ENCODE measurements around the gene ZNF229. TPM values are rescaled to one million over a fixed set of nuclear protein-coding genes. Genes with fewer than 3 reads are reported as not detected.
"Not testable (repeated sequence)": the region's sequence is repeated elsewhere in the genome, so short reads cannot be mapped to it uniquely, and the experiment has no call there.

ZNF229 gene
- total RNA-seq, 4 donors from 2014 or later, result 4.1 to 7.2 (median 5.2) TPM

GRCh38 chr19:44455100-44455499, 6.8 kb upstream of the ZNF229 start:
- H3K4me1 ChIP-seq, result no peaks in the 10 kb centered on the region
- peaks cover 0 to 74% (median 44%) of the 10 kb centered on the region in 4 donors for H3K9me3 ChIP-seq
- WGBS, result 88% methylated on average over 4 of the region's 4 CpGs
- no peak overlapping the region for H3K27ac ChIP-seq (replicated peaks in 1 of 4)
- TF ChIP-seq, protein P1, sequence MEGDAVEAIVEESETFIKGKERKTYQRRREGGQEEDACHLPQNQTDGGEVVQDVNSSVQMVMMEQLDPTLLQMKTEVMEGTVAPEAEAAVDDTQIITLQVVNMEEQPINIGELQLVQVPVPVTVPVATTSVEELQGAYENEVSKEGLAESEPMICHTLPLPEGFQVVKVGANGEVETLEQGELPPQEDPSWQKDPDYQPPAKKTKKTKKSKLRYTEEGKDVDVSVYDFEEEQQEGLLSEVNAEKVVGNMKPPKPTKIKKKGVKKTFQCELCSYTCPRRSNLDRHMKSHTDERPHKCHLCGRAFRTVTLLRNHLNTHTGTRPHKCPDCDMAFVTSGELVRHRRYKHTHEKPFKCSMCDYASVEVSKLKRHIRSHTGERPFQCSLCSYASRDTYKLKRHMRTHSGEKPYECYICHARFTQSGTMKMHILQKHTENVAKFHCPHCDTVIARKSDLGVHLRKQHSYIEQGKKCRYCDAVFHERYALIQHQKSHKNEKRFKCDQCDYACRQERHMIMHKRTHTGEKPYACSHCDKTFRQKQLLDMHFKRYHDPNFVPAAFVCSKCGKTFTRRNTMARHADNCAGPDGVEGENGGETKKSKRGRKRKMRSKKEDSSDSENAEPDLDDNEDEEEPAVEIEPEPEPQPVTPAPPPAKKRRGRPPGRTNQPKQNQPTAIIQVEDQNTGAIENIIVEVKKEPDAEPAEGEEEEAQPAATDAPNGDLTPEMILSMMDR (IDR thresholded peaks at IDR 0.05), result no peak
- no peak for TF ChIP-seq EP300 (IDR thresholded peaks at IDR 0.05)
- no peak for TF ChIP-seq POLR2AphosphoS5 (IDR thresholded peaks at IDR 0.05)
- no peak for TF ChIP-seq POLR2A (IDR thresholded peaks at IDR 0.05; ENCODE audit: low read depth)
- H3K4me3 ChIP-seq, result no peak overlapping the region
- H3K36me3 ChIP-seq, result no peaks in the 10 kb centered on the region
- intact Hi-C loops (cut with DNase I), result no loop called here
- no peak for DNase-seq (ENCODE audit: extremely low spot score)
- peaks cover 0 to 7% (median 0%) of the 10 kb centered on the region in 4 donors for H3K27me3 ChIP-seq

GRCh38 chr19:44452367-44452766, 4.1 kb upstream of the ZNF229 start:
- peaks cover 0 to 64% (median 39%) of the 10 kb centered on the region in 4 donors for H3K9me3 ChIP-seq
- WGBS, result 88% methylated on average over 4 of the region's 4 CpGs

GRCh38 chr19:44451687-44452086, 3.4 kb upstream of the ZNF229 start:
- no peak for DNase-seq (ENCODE audit: extremely low spot score)
- Histone ChIP-seq H3K9me3 (peaks cover 0 to 64% (median 36%) of the 10 kb centered on the region in 4 donors), H3K36me3 (peaks cover 0 to 3% (median 1%) of the 10 kb centered on the region in 4 donors), H3K27me3 (peaks cover 0 to 7% (median 0%) of the 10 kb centered on the region in 4 donors), H3K27ac (replicated peaks in 1 of 4) (no peak overlapping the region), H3K4me3 (no peak overlapping the region), H3K4me1 (peaks cover 8 to 17% (median 12%) of the 10 kb centered on the region in 4 donors)
- 89% methylated on average over 18 of the region's 18 CpGs for WGBS
- intact Hi-C loops (cut with DNase I), result no loop called here
- TF ChIP-seq POLR2A (IDR thresholded peaks at IDR 0.05; ENCODE audit: low read depth) (no peak), EP300 (IDR thresholded peaks at IDR 0.05) (no peak), POLR2AphosphoS5 (IDR thresholded peaks at IDR 0.05) (no peak)
- TF ChIP-seq, protein P1 (IDR thresholded peaks at IDR 0.05), result no peak

More at GRCh38 chr19:44452367-44452766, 4.1 kb upstream of the ZNF229 start:
- intact Hi-C loops (cut with DNase I), result no loop called here
- no peaks in the 10 kb centered on the region for H3K36me3 ChIP-seq
- no peak for DNase-seq (ENCODE audit: extremely low spot score)
- H3K4me3 ChIP-seq, result no peak overlapping the region
- no peak overlapping the region for H3K27ac ChIP-seq (replicated peaks in 1 of 4)
- peaks cover 0 to 7% (median 0%) of the 10 kb centered on the region in 4 donors for H3K27me3 ChIP-seq
- peaks cover 5 to 12% (median 10%) of the 10 kb centered on the region in 4 donors for H3K4me1 ChIP-seq
- TF ChIP-seq EP300 (IDR thresholded peaks at IDR 0.05) (no peak), POLR2A (IDR thresholded peaks at IDR 0.05; ENCODE audit: low read depth) (no peak), POLR2AphosphoS5 (IDR thresholded peaks at IDR 0.05) (no peak)
- TF ChIP-seq, protein P1 (IDR thresholded peaks at IDR 0.05), result no peak

DNA sequence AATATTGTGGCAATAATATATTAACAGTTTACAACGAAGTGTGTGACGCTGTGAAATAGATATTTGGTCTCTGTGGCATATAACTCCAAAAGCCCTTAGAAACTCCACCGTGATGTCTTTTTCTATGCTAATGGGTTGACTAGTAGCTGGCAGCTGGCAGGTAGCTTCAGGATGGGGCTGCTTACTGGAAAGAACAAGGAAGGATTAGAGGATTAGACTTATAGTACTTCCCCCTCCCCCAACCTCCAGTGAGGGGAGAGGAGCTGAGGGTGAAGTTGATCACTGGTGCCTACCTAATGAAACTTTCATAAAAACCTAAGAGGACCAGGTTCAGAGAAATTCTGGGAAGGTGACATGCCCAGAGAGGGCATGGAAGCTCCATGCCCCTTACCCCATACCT, 9.8 kb downstream of the ZNF229 start:
- WGBS, result 99% methylated on average over 3 of the region's 3 CpGs
- Histone ChIP-seq H3K36me3 (peaks cover 39 to 94% (median 75%) of the 10 kb centered on the region in 4 donors), H3K4me1 (no peaks in the 10 kb centered on the region), H3K27ac (replicated peaks in 1 of 4) (no peak overlapping the region), H3K27me3 (no peaks in the 10 kb centered on the region), H3K4me3 (no peak overlapping the region), H3K9me3 (peaks cover 0 to 95% (median 87%) of the 10 kb centered on the region in 4 donors)
- no peak for TF ChIP-seq POLR2AphosphoS5 (IDR thresholded peaks at IDR 0.05)
- no peak for TF ChIP-seq POLR2A (IDR thresholded peaks at IDR 0.05; ENCODE audit: low read depth)
- intact Hi-C loops (cut with DNase I), result no loop called here
- no peak for DNase-seq (ENCODE audit: extremely low spot score)

DNA sequence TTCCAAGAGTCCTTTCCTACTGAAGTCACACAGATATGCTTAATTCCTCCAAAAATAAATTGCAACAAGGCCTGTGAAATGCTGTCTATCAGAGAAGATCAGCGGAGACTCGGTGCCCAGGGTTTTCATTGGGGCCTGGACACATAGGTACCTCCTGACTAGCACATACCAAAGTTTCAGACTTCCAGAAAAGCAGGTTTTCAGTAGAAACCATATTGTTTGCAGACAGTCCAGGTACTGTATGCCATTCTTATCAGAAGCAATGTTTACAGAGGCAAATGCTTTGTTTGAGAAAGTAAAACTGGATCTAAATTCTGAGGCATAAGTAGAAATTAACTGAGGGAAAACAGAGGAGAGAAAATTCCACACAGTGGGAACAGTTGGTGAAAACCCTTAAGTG, 12.8 kb downstream of the ZNF229 start:
- H3K9me3 ChIP-seq, result peaks cover 0 to 97% (median 93%) of the 10 kb centered on the region in 4 donors
- H3K27me3 ChIP-seq, result no peaks in the 10 kb centered on the region
- intact Hi-C loops (cut with DNase I), result no loop called here
- H3K27ac ChIP-seq (replicated peaks in 1 of 4), result no peak overlapping the region
- no peak overlapping the region for H3K4me3 ChIP-seq
- no peak for TF ChIP-seq EP300 (IDR thresholded peaks at IDR 0.05)
- WGBS, result 89% methylated on average over 2 of the region's 2 CpGs
- DNase-seq (ENCODE audit: extremely low spot score), result no peak
- H3K4me1 ChIP-seq, result no peaks in the 10 kb centered on the region
- peaks cover 55 to 92% (median 69%) of the 10 kb centered on the region in 4 donors for H3K36me3 ChIP-seq

GRCh38 chr19:44430956-44431355, 17.3 kb downstream of the ZNF229 start:
- peaks cover 4 to 99% (median 99%) of the 10 kb centered on the region in 4 donors for H3K9me3 ChIP-seq
- H3K4me3 ChIP-seq, result no peak overlapping the region
- no peak for DNase-seq (ENCODE audit: extremely low spot score)
- 100% methylated on average over 1 of the region's 1 CpG for WGBS
- H3K27me3 ChIP-seq, result no peaks in the 10 kb centered on the region
- TF ChIP-seq, protein P1 (IDR thresholded peaks at IDR 0.05), result no peak
- TF ChIP-seq POLR2A (IDR thresholded peaks at IDR 0.05; ENCODE audit: low read depth) (no peak), POLR2AphosphoS5 (IDR thresholded peaks at IDR 0.05) (no peak), EP300 (IDR thresholded peaks at IDR 0.05) (no peak)
- H3K36me3 ChIP-seq, result peaks cover 53 to 83% (median 64%) of the 10 kb centered on the region in 4 donors
- H3K27ac ChIP-seq (replicated peaks in 1 of 4), result no peak overlapping the region
- intact Hi-C loops (cut with DNase I), result no loop called here
- H3K4me1 ChIP-seq, result no peaks in the 10 kb centered on the region

DNA sequence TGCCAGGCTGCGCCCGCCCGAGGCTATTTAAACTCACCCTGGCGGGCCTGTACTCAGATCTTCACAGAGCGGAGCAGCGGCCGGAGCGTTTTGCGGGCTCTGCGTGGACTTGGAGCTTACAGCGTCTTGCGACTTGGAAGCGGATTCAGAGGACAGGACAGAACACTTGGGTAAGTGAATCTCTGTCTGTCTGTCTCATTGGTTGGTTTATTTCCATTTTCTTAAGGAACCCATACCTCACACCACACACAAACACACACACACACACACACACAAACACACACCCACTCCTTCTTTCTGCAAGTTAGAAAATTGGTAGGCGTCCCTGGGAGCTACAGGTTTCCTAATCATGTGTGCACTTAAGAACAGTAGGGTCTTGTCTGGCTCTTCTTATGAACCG, 32.7 kb downstream of the ZNF229 start:
- H3K4me3 ChIP-seq; H3K36me3 ChIP-seq; H3K4me1 ChIP-seq; DNase-seq (ENCODE audit: extremely low spot score); H3K27ac ChIP-seq (replicated peaks in 1 of 4); intact Hi-C loops (cut with DNase I); H3K27me3 ChIP-seq: not testable (repeated sequence)
- 96% methylated on average over 2 of the region's 15 CpGs for WGBS
- H3K9me3 ChIP-seq, result peaks cover 0 to 51% (median 42%) of the 10 kb centered on the region in 4 donors
